ENCODE data around the gene IL11RA. TPM values are rescaled to one million over a fixed set of nuclear protein-coding genes. Genes with fewer than 3 reads are reported as not detected.

Gene IL11RA
- total and polyA plus RNA-seq, 2 experiments from 2014 or later, result 88.2 to 98.7 TPM

- Histone ChIP-seq H3K4me3 (no peak overlapping the region), H3K27ac (no peak overlapping the region), H3K27me3 (no peaks in the 10 kb centered on the region), H3K4me1 (ENCODE audit: low read depth) (no peaks in the 10 kb centered on the region), H3K36me3 (no peaks in the 10 kb centered on the region), H3K9me3 (ENCODE audit: low read depth) (no peaks in the 10 kb centered on the region)
- DNase-seq (ENCODE audit: low read depth in 1 of 2, low spot score in 1 of 2), result no peak
- TF ChIP-seq CTCF (IDR thresholded peaks at IDR 0.05; ENCODE audit: low read depth, low read length), result no peak
Observed at GRCh38 chr9:34707130-34707529, 55.1 kb downstream of the IL11RA start.

GRCh38 chr9:34709196-34709978, 57.4 kb downstream of the IL11RA start:
- DNase-seq (ENCODE audit: low read depth in 1 of 2, low spot score in 1 of 2), result no peak
- H3K4me1 ChIP-seq (ENCODE audit: low read depth), result no peaks in the 10 kb centered on the region
- no peak overlapping the region for H3K27ac ChIP-seq
- TF ChIP-seq CTCF (IDR thresholded peaks at IDR 0.05; ENCODE audit: low read depth, low read length), result no peak
- no peaks in the 10 kb centered on the region for H3K27me3 ChIP-seq
- H3K36me3 ChIP-seq, result no peaks in the 10 kb centered on the region
- no peak overlapping the region for H3K4me3 ChIP-seq
- H3K9me3 ChIP-seq (ENCODE audit: low read depth), result no peaks in the 10 kb centered on the region

GRCh38 chr9:34710023-34710422, 58.0 kb downstream of the IL11RA start, which contains the start of gene CCL21:
TSS of gene CCL21 (minus strand) at chr9:34710136. CDS start at chr9:34710066, 70 bp downstream.
- Histone ChIP-seq H3K27me3 (no peaks in the 10 kb centered on the region), H3K9me3 (ENCODE audit: low read depth) (no peaks in the 10 kb centered on the region), H3K4me3 (no peak within 1 kb of the TSS), H3K4me1 (ENCODE audit: low read depth) (no peaks in the 10 kb centered on the region), H3K27ac (no peak within 1 kb of the TSS), H3K36me3 (no peaks in the 10 kb centered on the region)
- no peak for TF ChIP-seq CTCF (IDR thresholded peaks at IDR 0.05; ENCODE audit: low read depth, low read length)
- DNase-seq (ENCODE audit: low read depth in 1 of 2, low spot score in 1 of 2), result peak in 1 of 2 donors; percentile 80

Other genes starting within 250 kb of the IL11RA start
- gene FAM219A, start 193.6 kb upstream of the IL11RA start, total RNA-seq, result 16.0 and 21.1 TPM in 2 replicates
- 13.8 and 15.0 TPM in 2 replicates for gene FAM219A, start 193.6 kb upstream of the IL11RA start, polyA plus RNA-seq
- 0.95 and 1.6 TPM in 2 replicates for gene DNAI1, start 193.4 kb upstream of the IL11RA start, total RNA-seq
- 1.7 and 2.2 TPM in 2 replicates for gene DNAI1, start 193.4 kb upstream of the IL11RA start, polyA plus RNA-seq
- gene ENHO, start 129.2 kb upstream of the IL11RA start, total RNA-seq, result 3.9 and 7.6 TPM in 2 replicates
- gene ENHO, start 129.2 kb upstream of the IL11RA start, polyA plus RNA-seq, result 8.7 and 13.1 TPM in 2 replicates
- gene CNTFR, start 62.5 kb upstream of the IL11RA start, total RNA-seq, result 23.1 and 29.8 TPM in 2 replicates
- 15.5 and 22.4 TPM in 2 replicates for gene CNTFR, start 62.5 kb upstream of the IL11RA start, polyA plus RNA-seq
- gene RPP25L, start 40.1 kb upstream of the IL11RA start, total RNA-seq, result 68.4 and 71.6 TPM in 2 replicates
- gene RPP25L, start 40.1 kb upstream of the IL11RA start, polyA plus RNA-seq, result 84.3 and 89.4 TPM in 2 replicates
- gene DCTN3, start 31.7 kb upstream of the IL11RA start, total RNA-seq, result 79.8 and 82.7 TPM in 2 replicates
- gene DCTN3, start 31.7 kb upstream of the IL11RA start, polyA plus RNA-seq, result 172 and 180 TPM in 2 replicates
- gene ARID3C, start 23.1 kb upstream of the IL11RA start, total RNA-seq, result 0.27 and 1.7 TPM in 2 replicates
- gene ARID3C, start 23.1 kb upstream of the IL11RA start, polyA plus RNA-seq, result 1.4 TPM in 1 of 2 replicates, not detected in the other
- 106 and 125 TPM in 2 replicates for gene SIGMAR1, start 14.4 kb upstream of the IL11RA start, total RNA-seq
- gene SIGMAR1, start 14.4 kb upstream of the IL11RA start, polyA plus RNA-seq, result 137 and 144 TPM in 2 replicates
- 82.2 and 121 TPM in 2 replicates for gene GALT, start 5.5 kb upstream of the IL11RA start, total RNA-seq
- 148 and 174 TPM in 2 replicates for gene GALT, start 5.5 kb upstream of the IL11RA start, polyA plus RNA-seq
- 0.77 and 2.0 TPM in 2 replicates for gene CCL27, start 10.5 kb downstream of the IL11RA start, total RNA-seq
- 1.1 and 1.3 TPM in 2 replicates for gene CCL27, start 10.5 kb downstream of the IL11RA start, polyA plus RNA-seq
- not detected in 2 replicates for gene CCL19, start 39.1 kb downstream of the IL11RA start, total RNA-seq
- not detected in 2 replicates for gene CCL19, start 39.1 kb downstream of the IL11RA start, polyA plus RNA-seq
- gene CCL21, start 58.0 kb downstream of the IL11RA start, total RNA-seq, result 3.6 and 8.2 TPM in 2 replicates
- 2.2 and 8.0 TPM in 2 replicates for gene CCL21, start 58.0 kb downstream of the IL11RA start, polyA plus RNA-seq

All from cardiac muscle cell (in vitro differentiated cells and primary cell).